H1 (cell line): Measurements from ENCODE around the gene ZNF598. TPM values are rescaled to one million over a fixed set of nuclear protein-coding genes. Genes with fewer than 3 reads are reported as not detected.

Experiments used
- CTCF ChIA-PET: fragments of 300-600 bp; sonication (Branson Sonifier 250); formaldehyde crosslinking; loops from one replicate; lab custom pipeline; 2021; ENCODE audit not compliant: partially characterized antibody; lab: Charles Lee
- POLR2A ChIA-PET: fragments of 300-600 bp; sonication (Branson Sonifier 250); formaldehyde crosslinking; loops from one replicate; lab custom pipeline; 2021; ENCODE audit warnings: inconsistent platforms; ENCODE audit not compliant: partially characterized antibody; lab: Charles Lee
- DNase-seq, 2 experiments: peaks; one replicate each; pipeline versions ENCODE4 v3.0.0 to v3.0.0-alpha.2; 2010 to 2022; ENCODE audit warnings: low spot score in 2 of 2, low read depth in 1 of 2, mixed read lengths in 1 of 2
- FAIRE-seq: peaks from 2 replicates; lab custom pipeline; 2011; peaks lifted over from hg19 to GRCh38; lab: Jason Lieb, UNC
- H2AFZ ChIP-seq: 2 replicates; pipeline ENCODE4 v1.8.1; 2012; ENCODE audit warnings: low read length, inconsistent platforms
- H2AK5ac ChIP-seq: 2 replicates; pipeline ENCODE4 v1.6.1; 2013; ENCODE audit warnings: low read depth, low read length
- H2BK120ac ChIP-seq: replicated peaks from 2 replicates; pipeline ENCODE3; 2013; ENCODE audit warnings: low read depth, low read length, inconsistent platforms
- H2BK12ac ChIP-seq: 2 replicates; pipeline ENCODE4 v1.6.1; 2013; ENCODE audit warnings: low read depth, low read length
- H2BK15ac ChIP-seq: 2 replicates; pipeline ENCODE4 v1.6.1; 2013; ENCODE audit warnings: low read length
- H2BK20ac ChIP-seq: 2 replicates; pipeline ENCODE4 v1.6.1; 2013; ENCODE audit warnings: low read length
- H2BK5ac ChIP-seq: 2 replicates; pipeline ENCODE4 v1.6.1; 2013; ENCODE audit warnings: low read depth, low read length
- H3K14ac ChIP-seq: 2 replicates; pipeline ENCODE4 v1.6.1; 2013; ENCODE audit warnings: inconsistent platforms; ENCODE audit not compliant: insufficient read length
- H3K18ac ChIP-seq: 2 replicates; pipeline ENCODE4 v1.6.1; 2013; ENCODE audit warnings: low read length; ENCODE audit errors: extremely low read depth
- H3K23ac ChIP-seq: 2 replicates; pipeline ENCODE4 v1.6.1; 2013; ENCODE audit warnings: inconsistent platforms; ENCODE audit not compliant: insufficient read length
- H3K23me2 ChIP-seq: 2 replicates; pipeline ENCODE4 v1.6.1; 2013; ENCODE audit warnings: low read depth, low read length
- H3K27ac ChIP-seq: 2 replicates; pipeline ENCODE4 v1.6.1; 2011; ENCODE audit warnings: low read depth, low read length, inconsistent platforms
- H3K27me3 ChIP-seq, 4 experiments: replicated peaks in 1 of 4; 1 replicate in 1 of 4; 2 replicates in 3 of 4; pipeline versions ENCODE4 v1.6.1 to v1.8.1; 2011 to 2013; ENCODE audit warnings: low read length in 3 of 4, mild to moderate bottlenecking in 3 of 4, inconsistent platforms in 2 of 4, mixed read lengths in 2 of 4, moderate library complexity in 1 of 4; ENCODE audit not compliant: control insufficient read depth in 3 of 4, insufficient read depth in 3 of 4; ENCODE audit errors: extremely low read depth in 1 of 4
- H3K36me3 ChIP-seq, 4 experiments: 2 replicates each; pipeline versions ENCODE4 v1.6.1 to v1.8.1; 2011 to 2013; ENCODE audit warnings: mild to moderate bottlenecking in 4 of 4, low read length in 3 of 4, moderate library complexity in 2 of 4, control low read depth in 1 of 4, inconsistent platforms in 1 of 4; ENCODE audit not compliant: insufficient read depth in 4 of 4, control insufficient read depth in 2 of 4
- H3K4ac ChIP-seq: replicated peaks from 2 replicates; pipeline ENCODE3; 2013; ENCODE audit warnings: low read length, low read depth, mixed read lengths, inconsistent platforms; ENCODE audit not compliant: insufficient read length
- H3K4me1 ChIP-seq, 4 experiments: replicated peaks in 1 of 4; 1 replicate in 1 of 4; 2 replicates in 3 of 4; pipeline versions ENCODE4 v1.6.1 to v1.8.1; 2011 to 2013; ENCODE audit warnings: low read length in 3 of 4, inconsistent platforms in 2 of 4, mixed read lengths in 1 of 4; ENCODE audit not compliant: insufficient read depth in 4 of 4, control insufficient read depth in 3 of 4
- H3K4me2 ChIP-seq, 2 experiments: 2 replicates each; pipeline versions ENCODE4 v1.6.1 to v1.8.1; 2011 to 2013; ENCODE audit warnings: low read depth in 2 of 2, low read length in 2 of 2, control low read depth in 1 of 2, inconsistent platforms in 1 of 2, mild to moderate bottlenecking in 1 of 2; ENCODE audit not compliant: insufficient read depth in 1 of 2
- H3K4me3 ChIP-seq, 4 experiments: fragments of 200-600, 300-600 bp in 1 of 4; sonication (generic), shearing (Covaris generic), sonication (Bioruptor Twin) in 1 of 4; 2 replicates each; pipeline versions ENCODE4 v1.5.1 to v1.8.1; 2011 to 2016; ENCODE audit warnings: low read length in 4 of 4, low read depth in 3 of 4, control low read depth in 2 of 4, inconsistent platforms in 2 of 4, mild to moderate bottlenecking in 2 of 4, mixed read lengths in 1 of 4, moderate library complexity in 1 of 4; ENCODE audit not compliant: insufficient read depth in 2 of 4; ENCODE audit errors: extremely low read depth in 1 of 4
- H3K56ac ChIP-seq: replicated peaks from 2 replicates; pipeline ENCODE3; 2013; ENCODE audit warnings: low read depth, mild to moderate bottlenecking, mixed read lengths, low read length, inconsistent platforms; ENCODE audit not compliant: insufficient read length
- H3K79me1 ChIP-seq: 2 replicates; pipeline ENCODE4 v1.6.1; 2013; ENCODE audit warnings: low read depth, low read length, control low read depth
- H3K79me2 ChIP-seq, 2 experiments: 2 replicates each; pipeline versions ENCODE4 v1.6.1 to v1.8.1; 2012 to 2013; ENCODE audit warnings: low read length in 2 of 2, mild to moderate bottlenecking in 2 of 2, inconsistent platforms in 1 of 2; ENCODE audit not compliant: insufficient read depth in 2 of 2, control insufficient read depth in 1 of 2
- H3K9ac ChIP-seq, 4 experiments: replicated peaks in 1 of 4; 1 replicate in 1 of 4; 2 replicates in 3 of 4; pipeline versions ENCODE4 v1.6.1 to v1.8.1; 2011 to 2013; ENCODE audit warnings: low read depth in 3 of 4, low read length in 3 of 4, control low read depth in 2 of 4, mild to moderate bottlenecking in 2 of 4, moderate library complexity in 2 of 4, inconsistent platforms in 1 of 4; ENCODE audit errors: extremely low read depth in 1 of 4
- H3K9me3 ChIP-seq, 2 experiments: 2 replicates each; pipeline versions ENCODE4 v1.6.1 to v1.8.1; 2012 to 2013; ENCODE audit warnings: mild to moderate bottlenecking in 2 of 2, moderate library complexity in 2 of 2, control low read depth in 1 of 2, inconsistent platforms in 1 of 2, low read depth in 1 of 2, low read length in 1 of 2, mixed read lengths in 1 of 2; ENCODE audit not compliant: insufficient read depth in 2 of 2
- H4K20me1 ChIP-seq, 2 experiments: replicated peaks in 1 of 2; 2 replicates each; pipeline versions ENCODE3 to v1.8.1; 2011 to 2013; ENCODE audit warnings: inconsistent platforms in 2 of 2, low read length in 2 of 2, mild to moderate bottlenecking in 1 of 2; ENCODE audit not compliant: insufficient read depth in 2 of 2, control insufficient read depth in 1 of 2
- H4K5ac ChIP-seq: 2 replicates; pipeline ENCODE4 v1.6.1; 2013; ENCODE audit warnings: low read length, low read depth, mixed read lengths, inconsistent platforms; ENCODE audit not compliant: insufficient read length
- H4K8ac ChIP-seq: 2 replicates; pipeline ENCODE4 v1.8.0; 2013; ENCODE audit warnings: mild to moderate bottlenecking, moderate library complexity, low read length, inconsistent platforms; ENCODE audit not compliant: insufficient read depth; ENCODE audit errors: extremely low read depth
- H4K91ac ChIP-seq: replicated peaks from 2 replicates; pipeline ENCODE3; 2013; ENCODE audit warnings: low read length, mixed read lengths, inconsistent platforms; ENCODE audit not compliant: insufficient read length
- CHD2 ChIP-seq: IDR thresholded peaks from 2 replicates; pipeline ENCODE4 v1.6.1; 2012; ENCODE audit warnings: low read length, improper control_type of control experiment
- E2F6 ChIP-seq: IDR thresholded peaks from 2 replicates; pipeline ENCODE4 v1.6.1; 2012; ENCODE audit warnings: inconsistent platforms
- JUN ChIP-seq: IDR thresholded peaks from 2 replicates; pipeline ENCODE4 v1.6.1; 2011; ENCODE audit warnings: low read depth, mild to moderate bottlenecking, improper control_type of control experiment, low read length
- NANOG ChIP-seq: IDR thresholded peaks from 2 replicates; pipeline ENCODE4 v1.6.1; 2011; ENCODE audit warnings: low read length, low read depth, mild to moderate bottlenecking, inconsistent platforms; ENCODE audit not compliant: insufficient read depth, poor library complexity, severe bottlenecking
- NRF1 ChIP-seq: IDR thresholded peaks from 2 replicates; pipeline ENCODE4 v1.6.1; 2011; ENCODE audit warnings: mild to moderate bottlenecking, low read depth, low read length, improper control_type of control experiment
- POU5F1 ChIP-seq: IDR thresholded peaks from 2 replicates; pipeline ENCODE4 v1.6.1; 2011; ENCODE audit warnings: low read depth, mild to moderate bottlenecking, low read length, moderate library complexity
- SP2 ChIP-seq: IDR thresholded peaks from 2 replicates; pipeline ENCODE4 v1.6.1; 2012; ENCODE audit warnings: mild to moderate bottlenecking, low read length, inconsistent platforms
- SRF ChIP-seq: IDR thresholded peaks from 2 replicates; pipeline ENCODE4 v1.6.1; 2011; ENCODE audit warnings: mild to moderate bottlenecking, low read depth, low read length, moderate library complexity
- TAF1 ChIP-seq: IDR thresholded peaks from 2 replicates; pipeline ENCODE4 v1.6.1; 2011; ENCODE audit warnings: mild to moderate bottlenecking, low read depth, low read length
- TBP ChIP-seq: IDR thresholded peaks from 2 replicates; pipeline ENCODE4 v1.6.1; 2011; ENCODE audit warnings: low read depth, low read length, improper control_type of control experiment
- WGBS, 2 experiments: shearing (Covaris generic) in 1 of 2; methylation state at CpG; one replicate each; pipeline versions ENCODE4 v1.1.6 to v1.1.7; 2013 to 2015; ENCODE audit warnings: low lambda C conversion rate in 2 of 2, mixed read lengths in 2 of 2, inconsistent platforms in 1 of 2, low coverage in 1 of 2, missing lambda C conversion rate in 1 of 2; ENCODE audit not compliant: insufficient replicate concordance in 2 of 2, insufficient coverage in 1 of 2, insufficient read length in 1 of 2; ENCODE audit errors: extremely low coverage in 1 of 2, missing lambda C conversion rate in 1 of 2; 5-methylcytosine and 5-hydroxymethylcytosine counted together
- polyA plus RNA-seq, 7 experiments: library from polyadenylated mRNA; depleted of rRNA in 3 of 7; stranded (reverse) in 5 of 7; unstranded in 2 of 7; fragments of >200 nt in 5 of 7; fragments of 200-250 nt in 2 of 7; gene quantifications; 1 replicate in 5 of 7; 2 replicates in 1 of 7; 4 replicates in 1 of 7; pipeline versions ENCODE4 v1.2.1 to v1.2.3, GENCODE V29; 2011 to 2013; ENCODE audit warnings: missing spikeins in 2 of 7, mixed read lengths in 2 of 7
- total RNA-seq: library from RNA; stranded (reverse); fragmentation: NEBNext Ultra II Directional; extraction: Animal tissue kit (Norgen Biotek cat#: 25700); gene quantifications from 2 replicates; pipeline ENCODE4 v1.2.1, GENCODE V29; 2021

The ZNF598 gene
- total and polyA plus RNA-seq, 2 of the 8 experiments (the other 6 are each of a cell fraction or from before 2014, with no cell fraction given): 29.3 to 47.6 TPM

GRCh38 chr16:2046893-2047329 lies 37.3 kb upstream of the ZNF598 start:
- WGBS, 2 experiments: 46% methylated on average over 8 of the region's 8 CpGs; no CpG with 5 or more reads in 1 of the 2 experiments
- TF ChIP-seq SRF (no peak), CHD2 (no peak), TBP (no peak), NRF1 (no peak), SP2 (no peak), JUN (no peak), TAF1 (no peak), E2F6 (no peak), NANOG (no peak), POU5F1 (no peak)
- no peak overlapping the region for H2BK20ac ChIP-seq
- H3K9ac ChIP-seq: peak overlapping the region in 3 of 4 experiments; percentile 8 to 26 (median 20); a peak in 2 of 7 replicates
- H2AK5ac ChIP-seq: no peak overlapping the region
- peaks cover 0 to 3% (median 1%) of the 10 kb centered on the region in 4 experiments; a peak in 3 of 7 replicates for H3K4me1 ChIP-seq
- peak overlapping the region; percentile 42 to 89 (median 86) for H3K4me3 ChIP-seq
- H4K91ac ChIP-seq: peak overlapping the region; percentile 55
- DNase-seq: no peak
- H3K27ac ChIP-seq: no peak overlapping the region
- peak overlapping the region; percentile 89; the same call in 1 of the 2 replicates for H4K8ac ChIP-seq
- no peak overlapping the region for H3K14ac ChIP-seq
- H2BK15ac ChIP-seq: no peak overlapping the region
- H4K20me1 ChIP-seq: peaks cover 0 to 7% of the 10 kb centered on the region in 2 experiments
- no peak overlapping the region for H2BK5ac ChIP-seq
- H3K79me1 ChIP-seq: peaks cover 9% of the 10 kb centered on the region; the same call in 1 of the 2 replicates
- H2AFZ ChIP-seq: no peak overlapping the region
- H3K9me3 ChIP-seq: no peaks in the 10 kb centered on the region
- no peak overlapping the region for H3K4ac ChIP-seq
- peak overlapping the region; percentile 68 to 81 for H3K4me2 ChIP-seq
- H4K5ac ChIP-seq: no peak overlapping the region
- ChIA-PET POLR2A (interaction anchor here (0.7 to 4.2 kb wide), 9 partner anchors 7 to 126 kb away, joined by 3 to 38 read pairs (median 6); partner anchors contain the start of genes GFER, RPS2 and TRAF7), CTCF (interaction anchor here (0.5 to 5.3 kb wide), 13 partner anchors 7 to 814 kb away, joined by 3 to 32 read pairs (median 3); partner anchors contain the start of gene NHERF2)
- no peak overlapping the region for H3K23ac ChIP-seq
- H3K23me2 ChIP-seq: peaks cover 10% of the 10 kb centered on the region
- FAIRE-seq: no peak
- no peak overlapping the region for H2BK120ac ChIP-seq
- peaks cover 0 to 11% of the 10 kb centered on the region in 2 experiments; a peak in 1 of 4 replicates for H3K79me2 ChIP-seq
- H3K36me3 ChIP-seq: peaks cover 0 to 3% (median 1%) of the 10 kb centered on the region in 4 experiments; a peak in 3 of 8 replicates
- H3K18ac ChIP-seq: no peak overlapping the region
- peak overlapping the region; percentile 32 for H3K56ac ChIP-seq
- no peaks in the 10 kb centered on the region; a peak in 1 of 7 replicates for H3K27me3 ChIP-seq
- no peak overlapping the region for H2BK12ac ChIP-seq
